Central memory CD4-positive, alpha-beta T cell (primary cell): ENCODE measurements around the gene HEXD.
"Not testable (repeated sequence)": the region's sequence is repeated elsewhere in the genome, so short reads cannot be mapped to it uniquely, and the experiment has no call there.

Source experiments
- DNase-seq: peaks from one replicate; pipeline ENCODE4 v3.0.0; 2022

Gene HEXD

DNA sequence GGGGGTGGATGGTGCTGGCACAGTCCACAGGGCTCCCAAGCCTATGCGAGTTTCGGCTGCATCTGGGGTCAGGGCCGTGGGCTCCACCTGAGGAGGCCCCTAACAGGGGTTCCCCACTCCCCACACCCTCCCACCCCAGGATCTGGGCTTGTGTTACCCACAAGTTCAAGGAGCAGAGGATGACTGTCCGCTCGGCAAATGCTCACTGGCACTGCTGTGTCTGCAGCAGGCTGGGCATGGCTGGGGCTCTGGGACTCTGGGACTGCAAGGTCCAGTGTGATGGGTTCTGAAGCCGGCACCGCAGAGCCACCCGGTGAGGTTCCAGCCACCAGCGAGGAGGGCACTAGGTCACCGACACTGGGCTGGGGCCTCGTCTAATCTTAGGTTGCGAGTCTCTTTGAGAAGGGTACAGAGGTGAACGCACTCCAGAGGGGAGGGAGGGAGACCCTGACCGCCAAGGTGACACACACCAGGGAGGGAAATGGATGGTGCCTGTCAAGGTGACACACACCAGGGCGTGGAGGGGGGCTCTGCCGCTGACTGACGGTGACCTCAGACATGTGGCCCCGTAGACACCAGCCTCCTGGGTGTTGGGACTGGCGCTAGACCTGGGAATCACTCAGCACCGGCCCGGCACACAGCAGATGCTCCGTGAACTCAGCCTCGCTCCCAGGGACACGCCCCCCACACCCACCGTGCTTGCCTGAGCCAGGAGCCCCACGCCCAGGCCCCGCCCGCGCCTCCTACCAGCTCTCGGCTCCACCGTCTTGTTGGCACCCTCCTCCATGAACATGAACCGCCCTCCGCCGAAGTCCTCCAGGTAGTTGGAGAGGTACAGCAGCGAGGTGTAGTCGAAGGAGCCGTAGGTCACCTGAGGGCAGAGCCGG, 20.5 kb upstream of the HEXD start:
- no peak for DNase-seq

DNA sequence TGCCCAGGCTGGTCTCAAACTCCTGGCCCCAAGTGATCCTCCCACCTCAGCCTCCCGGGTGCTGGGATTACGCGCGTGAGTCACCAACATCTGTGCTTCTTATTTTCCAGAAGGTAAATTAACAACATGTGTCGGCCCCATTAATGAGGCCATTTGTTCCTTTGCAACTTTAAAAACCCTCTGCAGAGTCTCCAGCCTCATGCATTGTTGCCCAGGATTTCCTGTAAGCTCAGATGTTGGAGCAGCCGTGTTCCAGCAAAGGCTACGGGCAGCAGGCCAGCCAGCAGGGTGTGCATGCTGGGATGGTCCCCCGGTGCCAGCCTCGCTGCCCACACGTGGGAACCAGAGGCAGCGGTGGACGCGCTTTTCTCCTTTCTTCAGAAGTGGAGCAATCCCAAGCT, 19.1 kb upstream of the HEXD start:
- no peak for DNase-seq

DNA sequence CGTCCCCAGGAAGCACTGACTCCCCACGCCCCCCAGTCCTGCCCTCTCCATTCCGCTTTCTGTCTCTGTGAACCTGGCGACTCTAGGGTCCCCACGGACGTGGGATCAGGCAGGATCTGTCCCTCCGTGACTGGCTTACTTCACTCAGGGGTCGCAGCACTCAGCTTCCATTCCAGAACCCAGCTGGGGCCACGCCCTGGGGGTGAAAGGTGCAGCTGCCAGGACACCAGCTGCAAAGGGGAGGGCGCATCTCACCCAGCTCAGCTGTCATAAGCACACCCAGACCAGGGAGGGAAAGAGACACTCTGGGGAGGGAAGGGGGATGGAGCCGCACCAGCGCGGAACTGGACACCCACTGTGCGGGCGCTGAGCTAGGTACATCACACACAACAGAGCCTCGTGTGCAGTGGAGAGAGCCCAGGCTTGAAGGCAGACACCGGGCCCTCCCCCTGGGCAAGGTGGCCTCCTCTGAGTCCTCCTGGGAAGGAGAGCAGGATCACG, 18.5 kb upstream of the HEXD start:
- DNase-seq = no peak

- no peak for DNase-seq
These were observed 17.9 kb upstream of the HEXD start for GRCh38 chr17:82400206-82400605.

- peak; percentile 39 for DNase-seq
These were observed 17.3 kb upstream of the HEXD start for GRCh38 chr17:82400830-82401229.

DNA sequence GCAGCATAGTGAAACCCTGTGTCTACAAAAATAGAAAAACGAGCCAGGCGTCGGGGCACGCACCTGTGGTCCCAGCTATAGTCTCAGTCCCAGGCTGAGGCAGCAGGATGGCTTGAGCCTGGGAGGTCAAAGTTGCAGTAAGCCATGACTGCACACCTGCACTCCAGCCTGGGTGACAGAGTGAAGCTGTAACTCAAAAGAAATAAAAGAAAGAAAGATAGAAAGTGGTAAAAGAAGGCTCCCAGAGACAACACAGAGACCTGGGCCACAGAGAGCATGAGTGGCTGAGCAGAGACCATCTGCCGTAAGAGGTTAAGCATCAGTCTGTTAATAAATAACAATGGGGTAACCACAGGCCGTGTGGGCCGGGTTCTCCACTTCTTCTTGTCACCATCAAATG, 15.3 kb upstream of the HEXD start:
- DNase-seq = no peak

DNA sequence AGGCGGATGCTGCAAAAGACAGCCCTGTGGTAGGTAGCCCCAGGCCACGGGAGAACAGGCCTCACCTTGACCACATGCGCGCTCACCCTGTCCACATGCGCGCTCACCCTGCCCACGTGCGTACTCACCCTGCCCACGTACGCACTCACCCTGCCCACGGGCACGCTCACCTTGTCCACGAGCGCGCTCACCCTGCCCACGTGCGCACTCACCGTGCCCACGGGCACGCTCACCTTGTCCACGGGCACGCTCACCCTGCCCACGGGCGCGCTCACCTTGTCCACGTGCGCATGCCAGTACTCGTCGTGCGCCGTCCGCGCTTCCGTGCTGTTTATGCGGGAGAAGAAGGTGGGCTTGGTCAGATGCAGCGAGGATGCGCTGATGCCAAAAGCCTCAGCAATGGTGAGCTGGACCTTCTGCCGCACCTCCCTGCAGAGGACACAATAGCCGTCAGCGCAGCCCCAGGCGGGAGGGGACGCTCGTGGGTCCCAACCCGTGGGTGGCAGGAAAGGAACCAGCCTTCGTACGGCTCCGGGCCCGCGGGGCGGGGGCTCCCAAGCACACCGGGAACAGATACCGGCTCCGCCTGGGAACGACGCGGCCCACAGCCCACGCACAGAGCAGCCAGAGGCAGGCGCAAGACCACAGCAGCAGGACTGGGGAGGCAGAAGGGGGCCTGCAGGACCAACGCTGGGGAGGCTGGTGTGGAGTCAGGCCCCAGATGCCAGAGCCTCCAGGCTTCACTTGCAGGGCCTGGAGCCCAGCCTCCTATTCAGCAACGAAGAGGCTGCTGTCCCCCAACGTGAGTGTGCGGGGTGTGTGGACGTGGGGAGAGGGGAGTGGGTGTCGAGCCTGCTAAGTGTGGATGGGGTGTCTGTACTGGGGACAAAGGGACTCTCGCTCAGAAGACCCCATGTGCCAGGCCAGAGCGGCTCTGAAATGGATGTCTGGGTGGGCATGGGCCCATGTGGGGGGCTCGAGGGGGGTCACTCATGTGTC, 14.2 kb upstream of the HEXD start:
- DNase-seq = no peak

GRCh38 chr17:82405051-82405450, 13.1 kb upstream of the HEXD start:
- no peak for DNase-seq

- no peak for DNase-seq
These were observed 11.9 kb upstream of the HEXD start for GRCh38 chr17:82406131-82406671.

- no peak for DNase-seq
These were observed 10.9 kb upstream of the HEXD start for GRCh38 chr17:82407255-82407654.

GRCh38 chr17:82408288-82408937, 9.7 kb upstream of the HEXD start:
- DNase-seq = no peak

DNA sequence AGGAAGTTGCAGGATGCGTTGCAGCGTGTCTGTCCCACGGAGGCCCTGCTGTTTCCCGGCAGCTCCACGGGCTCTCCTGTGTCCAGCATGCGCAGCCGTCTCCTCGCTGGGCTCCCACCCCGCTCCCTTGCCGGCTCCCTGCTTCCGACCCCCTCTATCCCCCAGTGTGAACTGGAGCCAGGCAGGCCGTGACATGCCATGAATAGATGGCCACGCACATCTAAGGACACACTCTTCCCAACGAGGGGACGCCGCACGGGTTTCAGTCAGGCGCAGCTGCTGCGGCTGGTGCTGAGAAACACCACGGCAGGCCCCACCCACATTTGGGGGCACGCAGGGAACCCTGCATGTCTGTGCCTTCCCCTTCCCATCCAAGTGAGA, 9.2 kb upstream of the HEXD start:
- DNase-seq = no peak

- DNase-seq = no peak
These were observed 8.0 kb upstream of the HEXD start for GRCh38 chr17:82410014-82410716.

DNA sequence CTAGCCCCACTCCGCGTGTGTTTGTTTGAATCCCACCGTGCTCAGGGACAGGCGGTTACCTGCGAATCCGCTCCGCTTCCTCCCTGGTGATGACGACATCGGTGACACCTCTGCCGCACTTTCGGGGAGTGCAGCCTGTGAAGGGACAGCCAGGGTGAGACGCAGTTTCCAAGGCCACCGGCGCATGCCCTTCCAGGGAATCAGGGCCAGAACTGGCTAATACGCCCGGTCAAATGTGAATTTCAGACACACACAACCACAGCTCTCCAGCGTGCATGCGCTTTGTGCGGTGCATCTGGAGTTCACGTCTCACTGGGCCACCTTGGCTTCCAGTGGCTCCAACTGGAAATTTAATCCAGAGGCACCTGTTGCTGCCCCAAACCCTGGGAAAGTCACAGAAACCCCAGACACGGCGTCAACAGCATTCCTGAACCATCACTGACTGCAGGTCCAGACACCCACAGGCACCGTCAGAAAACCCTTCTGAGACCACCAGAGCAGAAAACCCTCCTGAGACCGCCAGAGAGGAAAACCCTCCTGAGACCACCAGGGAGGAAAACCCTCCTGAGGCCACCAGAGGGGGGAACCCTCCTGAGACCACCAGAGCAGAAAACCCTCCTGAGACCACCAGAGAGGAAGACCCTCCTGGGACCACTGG, 6.6 kb upstream of the HEXD start:
- DNase-seq = no peak

DNA sequence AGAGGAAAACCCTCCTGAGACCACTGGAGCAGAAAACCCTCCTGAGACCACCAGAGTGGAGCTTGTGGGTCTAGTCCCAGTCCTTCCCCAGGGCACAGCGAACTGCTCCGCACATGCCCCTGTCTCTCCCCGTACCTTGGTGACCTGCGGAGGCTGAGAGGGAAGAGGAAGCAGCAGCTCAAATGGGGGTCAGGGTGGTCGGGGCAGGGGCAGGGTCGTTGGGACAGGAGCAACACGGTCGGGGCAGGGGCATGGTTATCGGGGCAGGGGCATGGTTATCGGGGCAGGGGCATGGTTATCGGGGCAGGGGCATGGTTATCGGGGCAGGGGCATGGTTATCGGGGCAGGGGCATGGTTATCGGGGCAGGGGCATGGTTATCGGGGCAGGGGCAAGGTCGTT, 6.1 kb upstream of the HEXD start:
- not testable (repeated sequence) for DNase-seq

DNA sequence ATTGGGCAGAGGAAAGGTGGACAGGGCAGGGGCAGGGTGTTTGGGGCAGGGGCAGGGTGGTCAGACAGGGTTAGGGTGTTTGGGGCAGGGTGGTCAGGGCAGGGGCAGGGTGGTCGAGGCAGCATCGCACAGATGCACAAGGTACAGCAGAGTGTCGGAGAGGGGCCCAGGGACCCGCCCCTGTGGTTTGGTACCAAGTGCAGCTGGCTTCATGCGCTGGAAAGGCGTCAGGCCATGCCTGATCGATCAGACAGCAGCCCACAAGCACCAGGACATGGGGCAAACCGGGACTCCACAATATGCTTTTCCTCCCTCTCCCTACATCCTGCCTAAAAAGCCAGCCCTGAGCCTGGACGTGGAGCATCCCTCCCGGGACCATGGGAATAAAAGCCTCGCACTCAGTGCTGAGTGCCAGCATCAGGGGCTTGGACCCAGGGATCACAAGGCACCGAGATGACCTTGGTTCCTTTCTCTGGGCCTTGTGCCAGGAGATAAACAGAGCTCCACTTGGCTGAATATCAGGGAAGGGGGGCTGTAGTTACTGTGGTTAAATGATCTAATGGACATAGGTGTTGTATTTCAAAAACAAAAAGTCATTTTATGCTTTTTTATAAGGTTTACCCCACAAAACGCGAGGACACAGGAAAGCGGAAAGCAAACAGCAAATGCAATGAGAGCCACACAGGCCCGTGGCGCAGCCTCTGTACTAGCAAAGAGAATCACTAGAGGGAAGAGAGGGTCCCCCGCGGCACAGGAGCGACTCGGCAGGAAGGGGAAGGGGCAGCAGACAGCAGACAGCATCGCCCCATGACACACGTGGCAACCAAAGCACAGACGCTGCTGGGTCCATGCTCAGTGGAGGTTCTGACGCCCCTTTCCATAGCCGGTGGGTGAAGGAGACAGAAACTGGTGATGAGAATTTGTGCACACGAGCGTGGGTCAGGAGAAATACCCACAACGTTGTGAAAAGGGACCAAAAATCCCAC, 5.3 kb upstream of the HEXD start:
- DNase-seq = no peak

GRCh38 chr17:82414548-82415281, 3.4 kb upstream of the HEXD start:
- peak; percentile 65 for DNase-seq

DNA sequence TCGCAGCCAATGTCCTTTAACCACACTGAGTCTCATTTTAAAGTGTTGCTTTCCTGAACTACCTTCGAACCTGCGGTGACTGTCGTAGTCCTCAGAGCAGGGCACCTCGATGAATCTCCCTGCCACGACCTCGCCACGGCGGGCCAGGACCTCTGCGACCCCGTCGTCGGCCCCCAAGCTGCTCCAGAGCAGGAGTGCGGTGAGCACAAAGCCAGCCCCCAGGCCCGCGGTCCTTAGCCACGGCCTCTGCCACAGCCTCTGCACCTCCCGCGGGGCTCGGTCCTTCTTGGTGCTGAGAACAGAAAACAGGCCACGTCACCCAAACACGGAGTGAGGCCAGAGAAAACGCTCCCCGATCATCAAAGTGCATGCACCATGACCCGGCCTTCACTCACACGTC, 2.8 kb upstream of the HEXD start:
- no peak for DNase-seq

DNA sequence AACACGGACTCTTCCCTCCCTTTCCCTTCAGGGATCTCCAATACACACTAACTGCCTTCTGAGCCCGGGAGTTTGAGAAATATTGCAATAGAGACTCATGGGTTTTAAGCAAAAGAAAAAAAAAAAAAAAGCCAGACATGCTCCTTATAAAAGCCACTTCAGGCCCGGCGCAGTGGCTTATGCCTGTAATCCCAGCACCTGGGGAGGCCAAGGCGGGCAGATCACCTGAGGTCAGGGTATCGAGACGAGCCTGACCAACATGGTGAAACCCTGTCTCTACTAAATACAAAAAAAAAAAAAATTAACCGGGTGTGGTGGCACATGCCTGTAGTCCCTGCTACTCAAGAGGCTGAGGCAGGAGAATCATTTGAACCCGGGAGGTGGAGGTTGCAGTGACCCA, 2.4 kb upstream of the HEXD start:
- DNase-seq = no peak
